Activated T-cell treated with anti-CD3 and anti-CD28 coated beads for 1 hour (primary cell): ENCODE results near the gene PLA2G15.
A peak's percentile ranks its signal among the peaks of the same experiment; 100 is the strongest.

ENCODE experiments used
- DNase-seq: peaks from one replicate; pipeline ENCODE4 v3.0.0-alpha.2; 2020; ENCODE audit warnings: low read depth

Gene PLA2G15, protein sequence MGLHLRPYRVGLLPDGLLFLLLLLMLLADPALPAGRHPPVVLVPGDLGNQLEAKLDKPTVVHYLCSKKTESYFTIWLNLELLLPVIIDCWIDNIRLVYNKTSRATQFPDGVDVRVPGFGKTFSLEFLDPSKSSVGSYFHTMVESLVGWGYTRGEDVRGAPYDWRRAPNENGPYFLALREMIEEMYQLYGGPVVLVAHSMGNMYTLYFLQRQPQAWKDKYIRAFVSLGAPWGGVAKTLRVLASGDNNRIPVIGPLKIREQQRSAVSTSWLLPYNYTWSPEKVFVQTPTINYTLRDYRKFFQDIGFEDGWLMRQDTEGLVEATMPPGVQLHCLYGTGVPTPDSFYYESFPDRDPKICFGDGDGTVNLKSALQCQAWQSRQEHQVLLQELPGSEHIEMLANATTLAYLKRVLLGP

DNA sequence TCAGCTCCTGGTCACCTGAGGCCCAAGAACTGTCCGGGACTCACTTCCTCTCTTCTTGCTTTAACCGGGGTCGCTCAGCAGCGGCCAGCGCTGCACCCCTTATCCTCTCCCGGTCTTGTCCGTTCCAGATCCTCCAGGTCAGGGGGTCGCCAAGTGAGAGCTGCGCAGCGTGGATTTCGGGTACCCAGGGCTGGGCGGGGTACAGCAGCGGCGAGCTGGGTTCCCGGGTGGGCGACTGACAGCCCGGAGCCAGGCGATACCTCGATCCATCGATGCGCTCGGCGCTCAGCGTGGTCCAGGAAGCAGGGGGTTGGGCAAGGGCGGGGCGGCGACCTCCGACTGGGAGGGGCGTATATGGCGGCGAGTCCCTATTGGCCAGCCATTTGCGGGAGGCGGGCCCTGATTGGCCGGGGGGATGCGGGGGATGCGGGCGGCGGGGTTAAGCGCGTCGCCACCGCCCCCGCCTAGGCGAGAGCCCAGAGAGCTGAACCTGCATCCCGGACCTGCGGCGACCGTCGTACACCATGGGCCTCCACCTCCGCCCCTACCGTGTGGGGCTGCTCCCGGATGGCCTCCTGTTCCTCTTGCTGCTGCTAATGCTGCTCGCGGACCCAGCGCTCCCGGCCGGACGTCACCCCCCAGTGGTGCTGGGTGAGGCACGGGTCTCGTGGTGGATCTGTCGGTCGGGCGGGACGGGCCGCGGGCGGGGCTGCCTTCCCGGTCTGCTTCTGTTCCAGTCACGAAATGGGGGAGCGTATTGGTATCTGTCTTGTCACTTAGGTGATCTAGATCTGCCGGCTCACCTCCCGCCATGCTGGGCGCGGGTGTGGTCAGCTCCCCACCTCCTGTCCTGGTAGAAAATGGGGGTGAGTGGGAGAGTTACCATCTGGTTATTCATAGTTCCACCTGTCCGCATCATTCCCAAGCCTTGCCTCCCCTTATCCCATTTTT lies at the start of gene PLA2G15:
Gene PLA2G15, plus strand, starts transcription at position 471 of the 951 bp plus-strand sequence. Its CDS starts 54 bp downstream, at position 525.
- peak; percentile 96 for DNase-seq

DNA sequence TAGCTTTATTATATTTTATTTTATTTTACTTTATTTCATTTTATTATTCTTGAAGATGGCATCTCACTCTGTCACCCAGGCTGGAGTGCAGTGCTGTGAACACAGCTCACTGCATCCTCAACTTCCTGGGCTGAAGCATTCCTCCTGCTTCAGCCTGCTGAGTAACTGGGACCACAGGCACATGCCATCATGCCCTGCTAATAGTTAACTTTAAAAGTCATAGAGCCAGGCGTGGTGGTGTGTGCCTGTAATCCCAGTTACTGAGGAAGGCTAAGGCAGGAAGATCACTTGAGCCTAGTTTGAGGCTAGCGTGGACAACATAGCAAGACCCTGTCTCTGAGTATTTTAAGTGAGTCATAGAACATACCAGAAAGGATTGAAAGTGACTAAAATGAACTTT lies 47.9 kb upstream of the PLA2G15 start:
- no peak for DNase-seq

DNA sequence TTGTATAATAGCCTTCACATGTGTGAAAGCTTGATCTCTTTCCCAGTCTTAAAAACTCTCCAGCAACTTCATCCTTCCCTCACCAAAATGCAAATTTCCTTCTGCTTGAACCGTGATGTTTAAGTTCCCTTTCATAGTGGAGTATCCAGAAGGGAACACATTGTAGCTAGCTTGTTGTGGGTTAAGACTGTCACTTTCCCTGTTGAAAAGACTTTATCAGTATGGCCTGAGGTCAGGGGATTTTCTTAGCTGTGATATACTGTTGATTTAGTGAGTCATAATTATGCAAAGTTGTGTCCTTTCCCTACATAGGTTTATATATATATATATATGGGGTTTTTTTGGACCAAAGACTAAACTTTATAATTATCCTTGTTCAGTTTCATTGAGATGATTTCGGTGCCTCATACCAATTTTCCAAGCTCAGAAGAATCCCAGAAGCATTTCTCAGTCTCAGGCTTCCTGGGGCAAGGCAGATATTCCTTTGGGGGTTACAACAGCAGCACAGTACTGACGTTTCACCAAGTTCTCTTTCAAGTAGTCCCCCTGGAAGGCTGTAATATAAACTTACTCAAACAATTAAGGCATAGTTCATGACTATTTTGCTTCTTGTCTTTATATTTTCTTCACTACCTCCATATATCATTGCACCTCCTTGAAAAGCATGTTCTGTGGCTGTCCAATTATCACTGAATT lies 44.9 kb upstream of the PLA2G15 start:
- DNase-seq = no peak

DNA sequence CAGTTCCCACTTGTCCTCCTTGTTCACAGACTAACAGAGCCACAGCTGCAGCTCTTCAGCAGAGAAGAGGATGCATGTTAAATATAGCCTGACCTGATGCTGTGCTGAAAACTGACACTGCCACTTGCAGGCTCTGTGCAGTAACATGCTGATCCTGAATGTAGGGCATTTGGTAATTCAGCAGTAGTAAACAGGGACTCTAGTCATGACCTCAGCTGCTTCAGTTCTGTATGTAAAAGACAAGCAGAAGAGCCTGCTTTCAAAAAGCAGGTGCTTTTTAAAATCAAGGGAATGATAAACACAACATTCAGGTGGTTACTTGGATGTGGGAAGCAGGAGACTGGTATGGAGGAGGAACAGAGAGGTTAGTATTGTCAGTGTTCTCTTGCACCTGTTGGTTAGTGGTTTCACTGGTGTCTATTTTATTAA lies 43.1 kb upstream of the PLA2G15 start:
- DNase-seq = no peak

DNA sequence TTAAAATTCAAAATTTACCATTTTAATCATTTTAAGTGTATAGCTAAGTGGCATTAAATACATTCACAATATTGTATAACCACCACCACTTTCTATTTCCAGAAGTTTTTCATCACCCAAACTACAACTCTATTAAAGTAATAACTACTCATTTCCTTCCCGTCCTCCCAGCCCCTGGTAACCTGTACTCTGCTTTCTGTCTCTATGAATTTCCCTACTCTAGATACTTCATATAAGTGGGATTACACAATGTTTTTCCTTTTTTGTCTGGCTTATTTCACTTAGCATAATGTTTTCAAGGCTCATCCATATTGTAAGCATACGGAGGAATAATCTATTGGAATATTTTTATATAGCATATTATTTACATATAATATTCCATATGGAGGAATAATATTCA lies 38.9 kb upstream of the PLA2G15 start:
- DNase-seq = no peak

DNA sequence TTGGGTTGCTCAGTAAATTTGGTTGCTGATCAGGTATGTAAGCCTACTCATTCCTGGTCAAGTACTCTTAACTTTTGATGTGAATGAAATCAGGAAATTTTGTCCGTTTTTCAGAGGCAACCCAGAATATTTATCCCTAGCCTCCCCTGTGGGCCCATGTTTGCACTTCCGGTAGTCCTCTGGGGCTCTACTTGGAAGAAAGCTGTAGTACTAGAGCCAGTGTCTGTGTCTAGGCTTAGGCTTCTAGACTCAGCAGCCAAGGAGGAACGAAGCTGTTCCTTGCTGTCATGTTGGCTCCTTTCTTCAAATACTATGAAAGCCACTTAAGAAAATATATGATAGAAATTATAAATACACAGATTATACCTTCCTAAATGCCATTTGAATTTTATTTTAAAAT lies 30.4 kb upstream of the PLA2G15 start:
- DNase-seq = no peak

DNA sequence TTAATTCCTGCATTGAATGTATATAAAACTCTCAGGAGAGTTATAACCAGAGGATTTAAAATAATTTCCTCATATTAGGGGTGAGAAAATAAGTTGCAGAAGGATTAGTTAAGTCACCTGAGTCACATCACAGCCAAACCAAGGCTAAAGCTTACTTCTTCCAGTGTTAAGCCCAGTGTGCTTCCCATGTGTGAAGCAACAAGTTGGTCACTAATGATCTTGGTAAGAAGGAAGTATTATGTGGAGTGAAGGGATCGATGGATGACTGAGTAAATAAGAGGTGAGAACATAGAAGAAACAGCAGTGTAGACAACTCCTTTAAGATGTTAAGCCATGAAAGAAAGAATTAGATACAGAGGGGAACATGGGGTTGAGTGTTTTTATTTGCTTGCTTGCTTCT lies 29.9 kb upstream of the PLA2G15 start:
- DNase-seq = no peak

DNA sequence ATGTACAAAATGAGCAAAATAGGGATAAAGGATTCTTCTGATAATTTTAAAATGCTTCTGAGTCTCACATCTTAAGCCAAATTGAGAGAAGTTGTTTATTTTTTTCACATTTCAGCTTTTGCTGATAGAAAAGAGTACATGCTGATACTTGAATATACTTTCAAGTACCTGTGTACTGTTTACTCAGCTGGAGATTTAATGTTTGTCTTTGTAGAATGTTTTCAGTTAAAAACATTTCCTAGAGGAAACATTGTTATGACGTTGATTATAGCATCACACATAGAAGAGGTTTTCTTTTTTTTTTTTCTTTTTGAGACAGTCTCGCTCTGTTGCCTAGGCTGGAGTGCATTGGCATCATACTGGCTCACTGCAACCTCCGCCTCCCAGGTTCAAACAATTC lies 28.9 kb upstream of the PLA2G15 start:
- DNase-seq = no peak

DNA sequence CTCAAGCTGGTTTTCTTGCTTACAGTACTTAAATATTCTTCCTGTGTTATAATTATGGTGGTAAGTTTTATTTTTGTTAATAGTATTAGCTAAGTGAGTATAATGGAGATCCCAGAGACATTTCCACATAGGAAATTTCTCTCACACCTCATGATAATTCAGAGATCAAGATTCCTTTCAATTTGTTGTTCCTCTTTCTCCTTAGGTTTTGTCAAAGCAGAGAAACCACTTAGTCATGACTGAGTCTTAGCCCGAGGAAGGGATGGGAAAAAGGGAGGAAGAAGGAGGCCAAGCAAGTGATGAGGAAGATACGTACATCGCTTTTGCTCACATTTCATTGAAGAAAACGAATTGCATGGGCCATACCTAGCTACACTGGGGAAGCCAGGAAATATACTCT lies 27.7 kb upstream of the PLA2G15 start:
- DNase-seq = no peak

DNA sequence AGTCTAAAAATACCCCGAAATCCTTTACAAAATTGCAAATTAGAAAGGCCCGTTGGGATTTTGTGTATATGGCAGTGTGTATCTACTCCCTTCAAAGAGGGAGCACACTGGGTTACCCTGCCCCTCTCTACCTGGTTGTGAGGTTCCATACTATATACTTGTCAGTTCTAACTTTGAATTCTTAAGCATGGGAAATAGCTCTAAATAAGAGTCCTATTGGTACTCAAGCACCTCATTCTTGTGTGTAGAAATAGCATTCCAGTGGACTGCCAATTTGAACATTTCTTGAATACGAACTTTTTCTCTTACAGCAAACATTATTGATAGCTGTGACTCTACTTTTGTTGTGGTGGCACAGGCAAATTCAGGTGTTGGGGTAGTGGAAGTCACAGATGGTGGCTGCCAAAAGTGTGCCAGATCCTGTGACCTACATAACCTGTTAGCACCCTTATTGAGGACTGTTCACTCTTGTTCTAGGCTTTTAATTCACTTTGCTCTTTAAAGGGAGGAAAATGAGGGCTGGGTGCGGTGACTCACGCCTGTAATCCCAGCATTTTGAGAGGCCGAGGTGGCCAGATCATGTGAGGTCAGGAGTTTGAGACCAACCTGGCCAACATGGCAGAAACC lies 25.3 kb upstream of the PLA2G15 start:
- DNase-seq = no peak

DNA sequence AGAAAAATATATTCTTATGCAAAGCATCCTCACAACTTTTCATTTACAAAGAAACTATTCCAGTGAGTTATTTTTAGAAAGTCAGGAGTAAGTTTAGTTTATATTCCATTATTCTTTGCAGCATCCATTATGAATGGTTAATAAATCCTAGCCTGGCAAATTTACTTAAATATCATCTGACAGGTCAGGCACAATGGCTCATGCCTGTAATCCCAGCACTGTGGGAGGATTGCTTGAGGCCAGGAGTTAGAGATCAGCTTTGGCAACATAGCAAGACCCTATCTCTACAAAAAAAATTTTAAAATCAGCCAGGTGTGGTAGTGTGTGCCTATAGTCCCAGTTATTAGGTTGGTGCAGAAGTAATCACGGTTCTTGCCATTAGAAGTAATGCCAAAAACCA lies 22.1 kb upstream of the PLA2G15 start:
- DNase-seq = no peak

DNA sequence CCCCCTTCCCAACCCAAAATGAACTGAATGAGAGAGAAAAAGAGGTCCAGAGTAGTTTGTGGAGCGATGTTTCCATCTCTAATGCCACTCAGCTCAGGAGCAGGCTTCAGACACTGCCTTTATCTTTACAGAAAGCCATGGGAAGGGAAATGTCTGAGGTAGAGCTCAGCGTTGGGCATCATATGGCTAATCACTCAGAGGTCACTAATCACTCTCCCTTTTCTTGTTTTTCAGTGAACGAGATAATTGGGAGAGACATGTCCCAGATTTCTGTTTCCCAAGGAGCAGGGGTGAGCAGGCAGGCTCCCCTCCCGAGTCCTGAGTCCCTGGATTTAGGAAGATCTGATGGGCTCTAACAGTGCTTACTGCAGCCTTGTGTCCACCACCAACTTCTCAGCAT lies 19.1 kb upstream of the PLA2G15 start:
- DNase-seq = no peak

DNA sequence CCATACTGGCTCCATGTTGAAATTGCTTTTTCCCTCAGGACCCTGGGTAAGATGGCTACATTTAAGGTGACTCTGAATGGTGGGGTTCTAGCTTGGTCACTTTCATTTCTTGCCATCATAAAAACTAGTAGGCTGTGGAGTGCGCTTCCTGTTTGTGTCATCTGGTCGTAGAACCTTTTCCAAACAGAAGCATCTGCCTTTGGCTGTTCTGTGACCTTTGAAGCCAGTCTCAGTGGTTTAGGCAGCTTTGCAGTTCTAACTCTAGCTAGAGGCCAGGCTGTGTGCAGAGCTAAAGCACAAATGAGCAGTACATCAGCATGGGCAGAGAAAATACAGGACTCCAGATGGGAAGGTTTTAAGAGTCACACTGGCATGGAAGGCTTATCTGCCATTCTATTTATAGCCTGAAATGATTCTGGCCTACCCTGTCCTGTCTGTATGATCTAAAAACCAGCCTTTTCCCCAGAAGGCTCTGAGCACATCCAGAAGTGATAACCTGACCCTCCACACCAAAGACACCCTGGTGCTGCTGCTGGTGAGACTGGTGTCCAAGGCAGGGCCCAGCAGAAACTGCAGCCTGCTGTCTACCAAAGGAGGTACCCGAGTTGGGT lies 17.9 kb upstream of the PLA2G15 start:
- DNase-seq = no peak

DNA sequence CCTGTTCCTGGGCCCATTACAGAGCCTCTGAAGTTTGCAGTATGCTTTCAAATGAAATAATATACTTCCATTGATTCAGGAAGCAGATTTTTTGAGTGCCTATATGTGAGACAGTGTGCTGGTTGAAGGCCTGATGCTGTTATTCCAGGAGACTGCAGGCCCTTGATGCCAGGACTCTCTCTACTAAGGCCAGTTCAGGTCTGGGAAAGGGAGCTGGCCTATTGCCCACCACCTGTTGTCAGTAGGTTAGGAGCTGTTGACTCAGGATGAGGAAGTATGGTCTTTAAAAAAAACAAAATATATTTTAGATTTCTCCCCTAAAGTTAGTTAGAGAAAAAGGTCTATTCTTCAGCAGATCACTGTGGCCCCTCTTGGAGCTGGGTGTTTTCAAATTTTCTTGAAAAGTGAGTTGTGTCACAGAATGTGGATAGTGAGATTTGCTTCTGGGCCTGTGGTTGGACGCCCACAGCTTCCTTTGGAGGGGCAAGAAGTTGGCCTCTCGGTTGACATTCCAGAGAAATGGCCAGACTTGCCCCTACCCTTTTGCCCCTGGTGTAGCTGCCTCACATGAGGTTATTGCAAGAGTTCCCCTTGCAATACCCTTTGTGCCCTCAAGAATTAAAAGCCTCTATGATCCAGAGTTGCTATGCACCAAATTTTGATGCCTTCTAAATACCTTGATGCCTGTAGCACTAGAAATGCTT lies 17.2 kb upstream of the PLA2G15 start:
- no peak for DNase-seq

DNA sequence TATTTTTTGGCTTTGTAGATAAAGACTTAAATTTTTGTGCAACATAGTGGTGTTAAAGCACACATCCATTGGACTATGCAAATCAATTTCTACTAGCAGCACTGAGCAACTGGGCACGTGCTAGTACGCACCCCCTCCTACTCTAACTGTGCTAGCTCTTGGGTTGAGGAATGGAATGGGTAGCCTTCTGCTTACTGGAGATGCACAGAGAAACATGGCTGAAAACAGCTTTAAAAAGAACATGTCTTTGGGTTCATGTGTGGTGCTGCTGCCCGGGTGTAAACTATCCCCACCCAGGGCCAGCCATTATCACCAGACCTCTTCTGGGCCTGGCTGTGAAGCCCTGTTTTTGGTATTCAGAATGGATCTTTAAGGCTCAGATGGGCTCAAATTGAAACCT lies 16.5 kb upstream of the PLA2G15 start:
- no peak for DNase-seq

DNA sequence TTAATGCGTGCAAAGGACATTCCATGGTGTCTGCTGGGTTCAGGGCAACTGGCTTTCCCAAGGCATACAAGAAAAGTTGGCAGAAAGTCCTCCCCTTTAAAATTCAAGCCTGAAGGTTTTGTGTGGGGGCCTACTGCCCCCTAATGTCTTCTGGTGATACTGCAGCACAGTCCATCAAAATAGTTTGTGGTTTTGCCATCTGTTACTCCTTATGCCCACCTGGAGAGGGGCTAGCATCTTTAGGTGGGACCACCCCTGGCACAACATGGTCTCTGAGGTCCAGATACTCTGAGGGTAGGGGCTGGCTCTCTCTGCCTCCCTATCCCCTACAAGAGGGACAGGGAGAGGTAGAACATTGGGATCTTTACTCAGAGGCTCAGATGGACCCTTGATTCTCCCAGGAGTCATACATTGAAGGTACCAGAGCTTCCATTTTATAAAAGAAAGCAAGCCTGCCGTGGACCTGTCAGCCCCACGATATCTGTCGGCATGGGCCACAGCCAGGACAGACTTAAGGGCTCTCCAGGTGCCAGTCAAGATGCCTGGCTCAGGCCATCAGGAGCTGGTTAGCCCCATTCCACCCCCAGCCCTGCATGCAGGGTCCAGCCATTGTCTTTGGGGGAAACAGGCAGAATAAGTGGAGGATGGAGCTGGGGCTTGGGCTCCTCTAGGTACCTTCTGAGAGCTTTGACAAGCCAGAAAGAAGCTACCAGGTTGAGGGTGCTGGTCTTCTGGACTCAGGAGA lies 15.6 kb upstream of the PLA2G15 start:
- DNase-seq = no peak

DNA sequence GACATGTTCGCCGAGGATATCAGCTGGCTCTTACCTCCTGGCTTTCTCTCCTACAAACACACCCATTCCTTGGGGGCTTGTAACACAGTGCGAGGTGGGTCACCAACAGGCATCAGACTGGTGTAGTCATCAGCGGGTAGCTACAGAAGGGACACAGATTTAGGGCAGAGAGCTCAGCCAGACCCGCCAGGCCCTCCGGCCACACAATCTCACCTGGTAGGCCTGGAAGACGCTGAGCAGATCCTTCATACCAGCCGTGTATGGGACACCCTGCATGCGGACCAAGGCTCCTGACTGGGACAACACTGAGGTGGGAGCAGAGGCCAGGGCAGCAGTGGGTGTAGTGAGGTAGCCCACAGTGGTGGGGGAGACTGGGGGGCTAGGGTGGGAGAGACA lies 15.0 kb upstream of the PLA2G15 start:
- no peak for DNase-seq

DNA sequence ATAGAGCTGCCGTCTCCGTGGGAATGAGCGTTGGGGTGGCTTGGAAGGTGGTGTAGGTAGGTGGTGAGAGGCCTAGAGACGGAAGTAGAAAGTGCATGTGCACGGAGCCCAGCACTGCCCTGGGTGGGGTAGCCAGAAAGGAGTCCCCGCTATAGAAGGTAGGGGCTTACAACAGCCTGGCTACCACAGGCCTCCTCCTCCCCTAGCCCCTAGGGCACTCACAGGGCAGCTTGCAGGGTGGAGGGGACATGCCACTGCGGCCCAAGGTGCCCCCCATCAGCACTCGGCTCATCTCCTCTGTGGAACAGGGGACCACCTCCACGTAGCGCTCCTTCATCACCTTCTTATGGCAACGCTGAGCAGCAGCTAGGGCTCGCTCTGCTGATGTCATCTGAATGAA lies 14.2 kb upstream of the PLA2G15 start:
- DNase-seq = no peak

DNA sequence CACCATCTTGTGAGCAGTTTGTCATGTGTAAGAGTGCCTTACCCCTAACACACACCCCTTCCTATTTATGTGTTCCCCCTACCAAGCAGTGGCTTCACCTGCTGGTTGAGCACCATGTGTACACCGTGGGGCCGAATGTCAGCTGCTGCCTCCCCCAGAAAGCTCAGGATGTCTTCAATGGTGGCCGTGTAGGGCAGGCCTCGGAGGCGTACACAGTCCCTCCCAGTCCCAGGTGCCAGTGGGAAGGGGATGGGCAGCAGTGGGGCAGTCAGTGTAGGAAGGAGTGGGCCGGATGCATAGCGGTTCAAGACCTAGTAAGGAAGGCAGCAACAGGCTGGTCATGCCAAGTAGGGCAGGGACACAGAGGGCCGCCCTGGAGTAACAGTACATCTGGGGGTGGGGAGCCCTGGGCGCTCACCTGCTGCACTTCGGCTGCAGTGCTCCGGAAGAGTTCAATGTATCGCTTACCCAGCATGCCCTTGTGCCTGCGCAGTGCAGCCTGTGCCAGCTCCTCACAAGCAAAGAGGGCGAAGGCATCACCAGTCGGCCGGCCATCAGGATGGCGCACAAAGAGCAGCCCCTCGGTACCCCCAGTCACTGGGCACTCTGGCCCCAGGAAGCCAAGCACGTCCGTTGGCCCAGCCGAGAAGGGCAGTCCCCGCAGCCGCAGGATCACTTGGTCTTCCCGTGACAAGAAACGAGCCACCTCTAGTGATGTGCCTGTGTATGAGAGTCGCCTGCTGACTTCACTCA lies 13.6 kb upstream of the PLA2G15 start:
- DNase-seq = no peak
